Caco-2 (cell line): Measurements from ENCODE around the gene PHPT1. TPM values are rescaled to one million over a fixed set of nuclear protein-coding genes. Genes with fewer than 3 reads are reported as not detected.

Experiments
- BruUV-seq: library from RNA; stranded (reverse); fragments of 400-500 nt; replicated peaks from 2 replicates; lab custom pipeline; 2021; lab: Mats Ljungman, UMichigan
- CTCF ChIA-PET: fragments of 300-600 bp; sonication (Branson Sonifier 250); formaldehyde crosslinking; loops from one replicate; lab custom pipeline; 2022; ENCODE audit warnings: antibody characterized with exemption; lab: Charles Lee
- POLR2A ChIA-PET: fragments of 300-600 bp; sonication (Branson Sonifier 250); formaldehyde crosslinking; loops from one replicate; lab custom pipeline; 2022; ENCODE audit warnings: antibody characterized with exemption; lab: Charles Lee
- DNase-seq, 2 experiments: peaks; one replicate each; pipeline versions ENCODE4 v3.0.0 to v3.0.0-alpha.2; 2020 to 2022
- H3K27me3 ChIP-seq: replicated peaks from 2 replicates; pipeline ENCODE4 v1.6.0; 2011; ENCODE audit warnings: low read length; ENCODE audit not compliant: control insufficient read depth, insufficient read depth
- H3K36me3 ChIP-seq: 2 replicates; pipeline ENCODE4 v1.5.1; 2011; ENCODE audit warnings: low read length; ENCODE audit not compliant: control insufficient read depth, insufficient read depth
- H3K4me1 ChIP-seq: fragments of 250-450 bp; sonication (Bioruptor Pico); 2 replicates; pipeline ENCODE4 v1.5.1; 2020; ENCODE audit warnings: mild to moderate bottlenecking
- H3K4me3 ChIP-seq: 2 replicates; pipeline ENCODE4 v1.5.1; 2011; ENCODE audit warnings: low read depth, mild to moderate bottlenecking, control low read depth, low read length
- H3K9me3 ChIP-seq: fragments of 250-450 bp; sonication (Bioruptor Pico); 2 replicates; pipeline ENCODE4 v1.5.1; 2020; ENCODE audit warnings: mild to moderate bottlenecking, moderate library complexity
- H3K27ac Mint-ChIP-seq: one replicate; pipeline ENCODE4 v1.8.0; 2022; ENCODE audit warnings: mixed read lengths; ENCODE audit not compliant: unreplicated experiment
- H3K27me3 Mint-ChIP-seq: one replicate; pipeline ENCODE4 v1.8.0; 2022; ENCODE audit warnings: mixed read lengths; ENCODE audit not compliant: insufficient read depth, unreplicated experiment
- H3K36me3 Mint-ChIP-seq: one replicate; pipeline ENCODE4 v1.8.0; 2022; ENCODE audit warnings: mild to moderate bottlenecking, mixed read lengths; ENCODE audit not compliant: insufficient read depth, unreplicated experiment
- H3K4me1 Mint-ChIP-seq: one replicate; pipeline ENCODE4 v1.8.0; 2022; ENCODE audit warnings: low read depth, mixed read lengths; ENCODE audit not compliant: unreplicated experiment
- H3K4me3 Mint-ChIP-seq: one replicate; pipeline ENCODE4 v1.8.0; 2022; ENCODE audit warnings: mild to moderate bottlenecking, moderate library complexity, mixed read lengths; ENCODE audit not compliant: unreplicated experiment
- H3K9me3 Mint-ChIP-seq: one replicate; pipeline ENCODE4 v1.8.0; 2022; ENCODE audit warnings: mixed read lengths; ENCODE audit not compliant: unreplicated experiment
- intact Hi-C: fragments of 100-400 bp; cut with micrococcal nuclease; formaldehyde crosslinking; loops from one replicate; pipeline ENCODE4 v1.10.0; 2022; ENCODE audit not compliant: unreplicated experiment
- total RNA-seq: library from RNA; stranded (reverse); gene quantifications from 2 replicates; pipeline ENCODE4 v1.2.3, GENCODE V29; 2022
- TF ChIP-seq, protein P1 (sequence below), 2 experiments: fragments of 200-600 bp in 1 of 2; IDR thresholded peaks; 1 replicate in 1 of 2; 2 replicates in 1 of 2; pipeline versions ENCODE4 v1.5.1 to v1.8.0; 2011 to 2022; ENCODE audit warnings: antibody characterized with exemption in 1 of 2, control low read depth in 1 of 2, inconsistent platforms in 1 of 2, low read depth in 1 of 2, low read length in 1 of 2, mild to moderate bottlenecking in 1 of 2, moderate library complexity in 1 of 2; ENCODE audit not compliant: insufficient read depth in 1 of 2, severe bottlenecking in 1 of 2, unreplicated experiment in 1 of 2

Gene PHPT1
- total RNA-seq, 1 experiment from 2014 or later: 105 TPM

DNA sequence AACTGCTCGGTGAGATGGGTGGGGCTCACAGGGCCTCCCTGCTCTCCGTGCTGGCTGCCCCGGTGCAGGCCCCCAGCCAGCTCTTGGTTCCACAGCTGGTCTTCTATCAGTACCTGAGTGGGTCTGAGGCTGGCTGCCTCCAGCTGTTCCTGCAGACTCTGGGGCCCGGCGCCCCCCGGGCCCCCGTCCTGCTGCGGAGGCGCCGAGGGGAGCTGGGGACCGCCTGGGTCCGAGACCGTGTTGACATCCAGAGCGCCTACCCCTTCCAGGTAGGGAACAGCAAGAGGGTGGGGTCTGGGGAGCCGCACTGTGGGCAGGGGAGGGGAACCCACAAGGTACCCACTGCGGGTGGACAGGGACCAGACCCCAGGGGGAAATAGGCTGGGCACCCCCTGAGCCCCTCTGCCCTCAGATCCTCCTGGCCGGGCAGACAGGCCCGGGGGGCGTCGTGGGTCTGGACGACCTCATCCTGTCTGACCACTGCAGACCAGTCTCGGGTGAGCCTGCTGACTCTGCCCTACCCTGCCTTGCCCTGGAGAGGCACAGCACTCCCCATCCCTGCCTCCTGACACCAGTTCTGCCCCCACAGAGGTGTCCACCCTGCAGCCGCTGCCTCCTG is 5.7 kb downstream of the PHPT1 start:
- Histone ChIP-seq H3K4me3 (no peak overlapping the region), H3K9me3 (no peaks in the 10 kb centered on the region), H3K27me3 (no peaks in the 10 kb centered on the region), H3K36me3 (peaks cover 1% of the 10 kb centered on the region; the same call in 1 of the 2 replicates), H3K4me1 (peaks cover 13% of the 10 kb centered on the region)
- Mint-ChIP-seq H3K4me3 (no peak overlapping the region), H3K27me3 (no peaks in the 10 kb centered on the region), H3K36me3 (peaks cover 78% of the 10 kb centered on the region), H3K9me3 (no peaks in the 10 kb centered on the region), H3K4me1 (no peaks in the 10 kb centered on the region), H3K27ac (no peak overlapping the region)
- TF ChIP-seq, protein P1, sequence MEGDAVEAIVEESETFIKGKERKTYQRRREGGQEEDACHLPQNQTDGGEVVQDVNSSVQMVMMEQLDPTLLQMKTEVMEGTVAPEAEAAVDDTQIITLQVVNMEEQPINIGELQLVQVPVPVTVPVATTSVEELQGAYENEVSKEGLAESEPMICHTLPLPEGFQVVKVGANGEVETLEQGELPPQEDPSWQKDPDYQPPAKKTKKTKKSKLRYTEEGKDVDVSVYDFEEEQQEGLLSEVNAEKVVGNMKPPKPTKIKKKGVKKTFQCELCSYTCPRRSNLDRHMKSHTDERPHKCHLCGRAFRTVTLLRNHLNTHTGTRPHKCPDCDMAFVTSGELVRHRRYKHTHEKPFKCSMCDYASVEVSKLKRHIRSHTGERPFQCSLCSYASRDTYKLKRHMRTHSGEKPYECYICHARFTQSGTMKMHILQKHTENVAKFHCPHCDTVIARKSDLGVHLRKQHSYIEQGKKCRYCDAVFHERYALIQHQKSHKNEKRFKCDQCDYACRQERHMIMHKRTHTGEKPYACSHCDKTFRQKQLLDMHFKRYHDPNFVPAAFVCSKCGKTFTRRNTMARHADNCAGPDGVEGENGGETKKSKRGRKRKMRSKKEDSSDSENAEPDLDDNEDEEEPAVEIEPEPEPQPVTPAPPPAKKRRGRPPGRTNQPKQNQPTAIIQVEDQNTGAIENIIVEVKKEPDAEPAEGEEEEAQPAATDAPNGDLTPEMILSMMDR (IDR thresholded peaks at IDR 0.05; ENCODE audit: insufficient read depth in 1 of 2, low read depth in 1 of 2, low read length in 1 of 2, severe bottlenecking in 1 of 2, unreplicated experiment in 1 of 2): no peak
- BruUV-seq: no TSS peak
- intact Hi-C loops: no loop called here
- peak in 1 of 2 experiments; percentile 36 for DNase-seq
- ChIA-PET CTCF (no interaction called here), POLR2A (no interaction called here)

DNA sequence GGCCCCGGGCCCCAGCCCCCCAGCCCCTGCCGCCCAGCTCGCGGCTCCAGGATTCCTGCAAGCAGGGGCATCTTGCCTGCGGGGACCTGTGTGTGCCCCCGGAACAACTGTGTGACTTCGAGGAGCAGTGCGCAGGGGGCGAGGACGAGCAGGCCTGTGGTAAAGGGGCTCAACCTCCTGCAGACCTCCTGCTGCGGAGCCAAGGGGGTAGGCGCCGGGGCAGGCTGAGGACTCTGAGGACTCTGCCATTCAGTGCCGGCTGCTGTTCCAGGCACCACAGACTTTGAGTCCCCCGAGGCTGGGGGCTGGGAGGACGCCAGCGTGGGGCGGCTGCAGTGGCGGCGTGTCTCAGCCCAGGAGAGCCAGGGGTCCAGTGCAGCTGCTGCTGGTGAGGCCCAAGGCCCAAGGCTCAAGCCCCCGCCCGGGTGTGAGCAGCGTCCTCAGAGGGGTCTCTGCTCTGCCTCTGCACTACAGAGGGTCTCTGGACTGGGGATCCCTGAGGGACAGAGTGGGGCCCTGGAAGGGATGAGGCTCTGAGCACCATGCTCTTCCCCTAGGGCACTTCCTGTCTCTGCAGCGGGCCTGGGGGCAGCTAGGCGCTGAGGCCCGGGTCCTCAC is 6.4 kb downstream of the PHPT1 start:
- no peaks in the 10 kb centered on the region for H3K27me3 ChIP-seq
- Mint-ChIP-seq H3K27ac (no peak overlapping the region), H3K36me3 (peaks cover 78% of the 10 kb centered on the region), H3K27me3 (no peaks in the 10 kb centered on the region), H3K9me3 (no peaks in the 10 kb centered on the region), H3K4me3 (no peak overlapping the region), H3K4me1 (no peaks in the 10 kb centered on the region)
- DNase-seq: peak in 1 of 2 experiments; percentile 34
- no TSS peak for BruUV-seq
- intact Hi-C loops: no loop called here
- CTCF ChIA-PET: no interaction called here
- peaks cover 10% of the 10 kb centered on the region for H3K4me1 ChIP-seq
- POLR2A ChIA-PET: no interaction called here
- no peak overlapping the region for H3K4me3 ChIP-seq
- H3K36me3 ChIP-seq: peaks cover 1% of the 10 kb centered on the region; the same call in 1 of the 2 replicates
- H3K9me3 ChIP-seq: no peaks in the 10 kb centered on the region
- TF ChIP-seq, protein P1 (IDR thresholded peaks at IDR 0.05; ENCODE audit: insufficient read depth in 1 of 2, low read depth in 1 of 2, low read length in 1 of 2, severe bottlenecking in 1 of 2, unreplicated experiment in 1 of 2): no peak

DNA sequence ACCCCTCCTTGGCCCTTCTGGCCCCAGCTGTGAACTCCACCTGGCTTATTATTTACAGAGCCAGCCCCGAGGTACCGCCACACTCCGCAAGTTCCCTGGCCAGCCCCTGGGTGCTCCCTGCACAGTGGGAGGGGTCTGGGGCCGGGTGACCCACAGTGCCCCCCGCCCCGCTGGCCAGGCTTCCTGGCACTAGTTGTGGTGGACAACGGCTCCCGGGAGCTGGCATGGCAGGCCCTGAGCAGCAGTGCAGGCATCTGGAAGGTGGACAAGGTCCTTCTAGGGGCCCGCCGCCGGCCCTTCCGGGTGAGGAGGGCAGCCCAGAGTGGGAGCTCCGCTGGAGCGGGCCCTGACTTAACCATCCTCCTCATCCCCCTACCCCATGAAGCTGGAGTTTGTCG is 6.9 kb downstream of the PHPT1 start:
- intact Hi-C loops: no loop called here
- Histone ChIP-seq H3K4me3 (no peak overlapping the region), H3K4me1 (peaks cover 10% of the 10 kb centered on the region), H3K27me3 (no peaks in the 10 kb centered on the region), H3K36me3 (peaks cover 2% of the 10 kb centered on the region; the same call in 1 of the 2 replicates), H3K9me3 (no peaks in the 10 kb centered on the region)
- BruUV-seq: no TSS peak
- Mint-ChIP-seq H3K9me3 (no peaks in the 10 kb centered on the region), H3K27me3 (no peaks in the 10 kb centered on the region), H3K36me3 (peaks cover 80% of the 10 kb centered on the region), H3K27ac (no peak overlapping the region), H3K4me3 (no peak overlapping the region), H3K4me1 (no peaks in the 10 kb centered on the region)
- TF ChIP-seq, protein P1 (IDR thresholded peaks at IDR 0.05; ENCODE audit: insufficient read depth in 1 of 2, low read depth in 1 of 2, low read length in 1 of 2, severe bottlenecking in 1 of 2, unreplicated experiment in 1 of 2): no peak
- ChIA-PET CTCF (no interaction called here), POLR2A (no interaction called here)
- DNase-seq: peak in 1 of 2 experiments; percentile 43
